ENCODE measurements around the gene DIDO1. TPM values are rescaled to one million over a fixed set of nuclear protein-coding genes. Genes with fewer than 3 reads are reported as not detected.

Gene DIDO1
- total and polyA plus RNA-seq, 2 of the 13 experiments (the other 11 are each of a cell fraction or from before 2014, with no cell fraction given) = 75.0 to 75.1 TPM

GRCh38 chr20:62926229-62927127 lies at the start of gene DIDO1 (continued):
- TF ChIP-seq ZNF710 (CRISPR knock-in tag; IDR thresholded peaks at IDR 0.05; ENCODE audit: borderline replicate concordance) = no peak
- no peak for TF ChIP-seq KIAA2018 (CRISPR knock-in tag; IDR thresholded peaks at IDR 0.05; ENCODE audit: borderline replicate concordance)
- TF ChIP-seq KLF11 (CRISPR knock-in tag; IDR thresholded peaks at IDR 0.05) = no peak
- TF ChIP-seq HDAC1 (CRISPR knock-in tag; IDR thresholded peaks at IDR 0.05) = peak; percentile 74; the same call in 1 of the 2 replicates
- TF ChIP-seq REL (CRISPR knock-in tag; conservative IDR thresholded peaks at IDR 0.05) = 0 out of 2 replicates have a peak, but pooled peaks have one; percentile 47
- TF ChIP-seq ZNF317 (CRISPR knock-in tag; IDR thresholded peaks at IDR 0.05) = no peak
- TF ChIP-seq ZBTB33 (CRISPR knock-in tag; IDR thresholded peaks at IDR 0.05) = no peak
- TF ChIP-seq PBX3 (CRISPR knock-in tag; IDR thresholded peaks at IDR 0.05; ENCODE audit: borderline replicate concordance) = no peak
- no peak for TF ChIP-seq ZNF292 (CRISPR knock-in tag; IDR thresholded peaks at IDR 0.05; ENCODE audit: borderline replicate concordance, low read depth)
- 0 out of 2 replicates have a peak, but pooled peaks have one; percentile 80 for TF ChIP-seq PAX8 (CRISPR knock-in tag; IDR thresholded peaks at IDR 0.05; ENCODE audit: borderline replicate concordance)
- TF ChIP-seq ZNF672 (CRISPR knock-in tag; IDR thresholded peaks at IDR 0.05) = no peak
- peak; percentile 81 for TF ChIP-seq ATF7-NPFF (CRISPR knock-in tag; IDR thresholded peaks at IDR 0.05; ENCODE audit: low read depth)
- no peak for TF ChIP-seq ATF7 (IDR thresholded peaks at IDR 0.05)
- no peak for TF ChIP-seq ATF7 (CRISPR knock-in tag; IDR thresholded peaks at IDR 0.05)
- no peak for TF ChIP-seq ZNF326 (CRISPR knock-in tag; IDR thresholded peaks at IDR 0.05; ENCODE audit: borderline replicate concordance)

Measured in HepG2 (cell line).